AG04450 (cell line): Measurements from ENCODE around the gene GPC6. TPM values are rescaled to one million over a fixed set of nuclear protein-coding genes. Genes with fewer than 3 reads are reported as not detected.

Source experiments
- CTCF ChIA-PET: fragments of 300-600, 350-600 bp; formaldehyde crosslinking; extraction: SDS; loops from one replicate; lab custom pipeline; 2022; ENCODE audit warnings: antibody characterized with exemption, inconsistent platforms; lab: Charles Lee
- POLR2A ChIA-PET: fragments of 350-600 bp; formaldehyde crosslinking; extraction: SDS; loops from one replicate; lab custom pipeline; 2021; ENCODE audit warnings: antibody characterized with exemption, inconsistent platforms; lab: Yijun Ruan, JAX
- DNase-seq: peaks from one replicate; pipeline ENCODE4 v3.0.0-alpha.2; 2011; ENCODE audit warnings: low read depth, low spot score
- H3K27ac ChIP-seq: one replicate; pipeline ENCODE4 v1.5.1; 2012; ENCODE audit warnings: low read depth, low read length, control low read depth
- H3K27me3 ChIP-seq: one replicate; pipeline ENCODE4 v1.6.0; 2012; ENCODE audit warnings: low read length; ENCODE audit not compliant: control insufficient read depth, insufficient read depth
- H3K4me3 ChIP-seq: 2 replicates; pipeline ENCODE4 v1.5.1; 2011; ENCODE audit warnings: mild to moderate bottlenecking, low read depth, low read length, control low read depth
- H3K9me3 ChIP-seq: 2 replicates; pipeline ENCODE4 v1.5.1; 2012; ENCODE audit warnings: low read length; ENCODE audit not compliant: control insufficient read depth, insufficient read depth
- polyA plus RNA-seq: library from polyadenylated mRNA; depleted of rRNA; stranded (reverse); fragments of >200 nt; gene quantifications from 2 replicates; pipeline ENCODE4 v1.2.3, GENCODE V29; 2011
- TF ChIP-seq, protein P1 (sequence below): IDR thresholded peaks from 2 replicates; pipeline ENCODE4 v1.5.1; 2011; ENCODE audit warnings: low read depth, low read length, control low read depth, inconsistent platforms

Gene GPC6
- polyA plus RNA-seq, 1 experiment, result 40.4 TPM

DNA sequence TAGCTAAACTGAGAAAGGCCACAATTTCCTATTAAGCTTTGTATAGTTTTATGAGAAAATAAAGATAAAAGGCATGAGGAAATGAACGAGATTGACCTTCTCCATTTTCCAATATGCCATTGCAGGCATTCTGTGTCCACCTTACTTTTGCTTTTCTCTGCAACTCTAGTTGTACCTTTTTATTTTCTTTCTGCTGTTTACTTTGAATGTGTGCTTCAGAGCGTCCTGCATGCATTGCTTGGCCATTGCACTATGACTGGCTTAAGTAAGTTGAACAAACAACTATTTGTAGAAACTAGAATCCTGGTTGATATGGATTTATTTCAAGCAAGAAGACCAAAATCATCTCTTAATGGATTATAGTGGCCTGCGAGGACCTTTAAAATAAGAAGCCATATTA lies 510.3 kb downstream of the GPC6 start:
- ChIA-PET CTCF (interaction anchor here (1.1 kb wide), 1 partner anchor 11 kb away, joined by 3 read pairs; no protein-coding TSS in a partner anchor), POLR2A (no interaction called here)
- TF ChIP-seq, protein P1, sequence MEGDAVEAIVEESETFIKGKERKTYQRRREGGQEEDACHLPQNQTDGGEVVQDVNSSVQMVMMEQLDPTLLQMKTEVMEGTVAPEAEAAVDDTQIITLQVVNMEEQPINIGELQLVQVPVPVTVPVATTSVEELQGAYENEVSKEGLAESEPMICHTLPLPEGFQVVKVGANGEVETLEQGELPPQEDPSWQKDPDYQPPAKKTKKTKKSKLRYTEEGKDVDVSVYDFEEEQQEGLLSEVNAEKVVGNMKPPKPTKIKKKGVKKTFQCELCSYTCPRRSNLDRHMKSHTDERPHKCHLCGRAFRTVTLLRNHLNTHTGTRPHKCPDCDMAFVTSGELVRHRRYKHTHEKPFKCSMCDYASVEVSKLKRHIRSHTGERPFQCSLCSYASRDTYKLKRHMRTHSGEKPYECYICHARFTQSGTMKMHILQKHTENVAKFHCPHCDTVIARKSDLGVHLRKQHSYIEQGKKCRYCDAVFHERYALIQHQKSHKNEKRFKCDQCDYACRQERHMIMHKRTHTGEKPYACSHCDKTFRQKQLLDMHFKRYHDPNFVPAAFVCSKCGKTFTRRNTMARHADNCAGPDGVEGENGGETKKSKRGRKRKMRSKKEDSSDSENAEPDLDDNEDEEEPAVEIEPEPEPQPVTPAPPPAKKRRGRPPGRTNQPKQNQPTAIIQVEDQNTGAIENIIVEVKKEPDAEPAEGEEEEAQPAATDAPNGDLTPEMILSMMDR, result no peak
- no peak overlapping the region for H3K27ac ChIP-seq
- H3K9me3 ChIP-seq, result no peaks in the 10 kb centered on the region
- DNase-seq, result no peak
- no peaks in the 10 kb centered on the region for H3K27me3 ChIP-seq
- H3K4me3 ChIP-seq, result no peak overlapping the region

DNA sequence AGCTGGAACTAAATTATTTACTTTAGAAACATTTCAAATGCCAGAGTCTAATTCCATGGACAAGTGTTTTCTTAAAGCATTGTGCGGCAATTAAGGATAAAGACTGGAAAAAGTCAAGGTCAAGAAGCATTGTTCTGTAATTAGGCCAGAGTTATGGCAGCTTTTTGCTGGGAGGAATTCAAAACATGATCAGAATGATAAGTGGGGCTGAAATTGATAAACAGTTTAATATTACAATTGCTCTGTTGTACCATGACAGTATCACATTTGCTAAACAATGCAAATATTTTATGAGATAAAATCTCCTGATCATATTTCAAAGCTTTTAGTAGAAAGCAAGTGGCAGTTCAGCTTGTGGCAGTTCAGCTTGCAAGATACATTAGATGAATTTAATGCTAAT lies 513.7 kb downstream of the GPC6 start:
- POLR2A ChIA-PET, result no interaction called here
- TF ChIP-seq, protein P1, result no peak
- Histone ChIP-seq H3K9me3 (no peaks in the 10 kb centered on the region), H3K4me3 (no peak overlapping the region), H3K27me3 (no peaks in the 10 kb centered on the region), H3K27ac (no peak overlapping the region)
- DNase-seq, result no peak
- CTCF ChIA-PET, result no interaction called here

DNA sequence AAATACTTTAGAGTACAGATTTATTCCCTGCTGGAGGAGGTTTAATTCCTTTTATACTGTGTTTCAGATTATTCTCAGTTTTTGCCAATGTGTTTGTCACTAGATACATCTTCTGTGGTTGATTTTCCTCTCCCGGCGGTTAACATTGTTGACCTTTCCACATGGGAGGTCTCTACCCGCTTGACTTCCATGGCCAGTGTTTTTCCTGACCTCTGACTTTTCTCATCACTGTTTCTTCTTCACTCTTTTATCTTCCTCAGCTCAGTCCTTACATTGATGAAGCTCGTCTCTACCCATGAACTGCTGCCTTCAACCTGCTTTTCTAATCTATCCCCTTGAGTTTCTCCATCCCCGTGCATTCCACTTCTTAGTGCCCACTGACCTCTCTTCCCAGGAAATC lies 517.4 kb downstream of the GPC6 start:
- CTCF ChIA-PET, result no interaction called here
- DNase-seq, result no peak
- no peak overlapping the region for H3K27ac ChIP-seq
- H3K4me3 ChIP-seq, result no peak overlapping the region
- no peaks in the 10 kb centered on the region for H3K9me3 ChIP-seq
- no peaks in the 10 kb centered on the region for H3K27me3 ChIP-seq
- POLR2A ChIA-PET, result no interaction called here
- TF ChIP-seq, protein P1, result no peak

DNA sequence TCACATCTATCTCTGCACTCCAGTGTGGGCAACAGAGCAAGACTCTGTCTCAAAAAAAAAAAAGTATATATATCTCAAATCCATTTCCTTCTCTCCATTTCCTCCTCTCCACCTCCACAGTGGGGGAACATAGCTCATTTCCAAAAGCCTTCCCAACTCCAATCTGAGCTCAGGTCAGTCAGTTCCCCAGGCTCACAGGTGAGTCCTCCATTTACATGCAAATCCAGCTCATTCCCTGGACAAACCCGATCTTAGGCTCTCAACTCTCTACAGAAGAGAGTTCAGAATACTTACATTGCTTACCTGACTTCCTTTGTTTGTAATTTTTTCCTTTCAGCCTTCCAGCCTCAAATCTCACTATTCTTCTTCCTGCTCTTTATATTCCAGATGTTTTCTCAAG lies 518.3 kb downstream of the GPC6 start:
- no peak overlapping the region for H3K27ac ChIP-seq
- TF ChIP-seq, protein P1, result no peak
- H3K4me3 ChIP-seq, result no peak overlapping the region
- H3K9me3 ChIP-seq, result no peaks in the 10 kb centered on the region
- no peak for DNase-seq
- H3K27me3 ChIP-seq, result no peaks in the 10 kb centered on the region
- ChIA-PET POLR2A (no interaction called here), CTCF (no interaction called here)

DNA sequence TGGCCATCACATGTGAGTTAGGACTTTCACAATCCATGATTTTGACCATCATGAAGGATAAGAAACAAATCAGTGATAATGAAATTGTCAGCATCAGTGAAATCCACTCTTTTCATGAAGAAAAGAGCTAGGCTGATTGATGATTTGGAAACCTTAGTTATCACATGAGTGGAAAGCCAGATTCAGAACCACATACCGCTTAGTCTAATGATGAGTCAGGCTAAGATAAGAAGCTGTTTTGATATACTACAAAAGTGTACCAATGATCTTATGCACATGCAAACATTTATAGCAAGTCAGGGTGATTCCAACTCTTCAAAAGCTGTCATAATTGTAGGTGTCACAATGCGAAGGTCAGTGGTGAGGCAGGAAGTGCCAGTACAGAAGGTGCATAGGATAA lies 519.3 kb downstream of the GPC6 start:
- no peak for DNase-seq
- TF ChIP-seq, protein P1, result no peak
- POLR2A ChIA-PET, result no interaction called here
- no peaks in the 10 kb centered on the region for H3K27me3 ChIP-seq
- CTCF ChIA-PET, result no interaction called here
- no peak overlapping the region for H3K27ac ChIP-seq
- H3K9me3 ChIP-seq, result no peaks in the 10 kb centered on the region
- H3K4me3 ChIP-seq, result no peak overlapping the region
